ENCODE results near the gene SPEN. TPM values are rescaled to one million over a fixed set of nuclear protein-coding genes. Genes with fewer than 3 reads are reported as not detected.

Gene SPEN
- total and polyA plus RNA-seq, 9 of the 15 experiments (the other 6 are each of a cell fraction or from before 2014, with no cell fraction given): 5.7 to 87.5 (median 27.2) TPM

DNA sequence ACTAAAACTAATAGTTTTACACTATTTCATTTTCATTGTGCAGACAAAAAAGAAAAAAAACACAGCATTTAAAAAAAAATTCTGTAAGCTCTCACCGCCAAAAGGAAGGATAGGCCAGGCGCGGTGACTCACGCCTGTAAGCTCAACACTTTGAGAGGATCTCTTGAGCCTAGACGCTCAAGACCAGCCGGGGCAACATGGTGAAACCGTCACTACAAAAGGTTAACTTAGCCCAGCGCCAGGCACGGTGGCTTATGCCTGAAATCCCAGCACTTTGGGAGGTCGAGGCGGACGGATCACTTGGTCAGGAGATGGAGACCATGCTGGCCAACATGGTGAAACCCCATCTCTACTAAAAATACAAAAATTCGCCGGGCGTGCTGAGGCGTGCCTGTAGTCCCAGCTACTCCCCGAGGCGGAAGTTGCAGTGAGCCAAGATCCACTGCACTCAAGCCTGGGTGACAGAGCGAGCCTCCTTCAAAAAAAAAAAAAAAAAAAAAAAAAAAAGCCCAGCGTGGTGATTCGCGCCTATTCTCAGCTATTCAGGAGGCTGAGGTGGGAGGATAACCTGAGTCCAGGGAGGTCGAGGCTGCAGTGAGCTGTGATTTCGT is 14.3 kb upstream of the SPEN start (continued):
- TF ChIP-seq, protein P1, sequence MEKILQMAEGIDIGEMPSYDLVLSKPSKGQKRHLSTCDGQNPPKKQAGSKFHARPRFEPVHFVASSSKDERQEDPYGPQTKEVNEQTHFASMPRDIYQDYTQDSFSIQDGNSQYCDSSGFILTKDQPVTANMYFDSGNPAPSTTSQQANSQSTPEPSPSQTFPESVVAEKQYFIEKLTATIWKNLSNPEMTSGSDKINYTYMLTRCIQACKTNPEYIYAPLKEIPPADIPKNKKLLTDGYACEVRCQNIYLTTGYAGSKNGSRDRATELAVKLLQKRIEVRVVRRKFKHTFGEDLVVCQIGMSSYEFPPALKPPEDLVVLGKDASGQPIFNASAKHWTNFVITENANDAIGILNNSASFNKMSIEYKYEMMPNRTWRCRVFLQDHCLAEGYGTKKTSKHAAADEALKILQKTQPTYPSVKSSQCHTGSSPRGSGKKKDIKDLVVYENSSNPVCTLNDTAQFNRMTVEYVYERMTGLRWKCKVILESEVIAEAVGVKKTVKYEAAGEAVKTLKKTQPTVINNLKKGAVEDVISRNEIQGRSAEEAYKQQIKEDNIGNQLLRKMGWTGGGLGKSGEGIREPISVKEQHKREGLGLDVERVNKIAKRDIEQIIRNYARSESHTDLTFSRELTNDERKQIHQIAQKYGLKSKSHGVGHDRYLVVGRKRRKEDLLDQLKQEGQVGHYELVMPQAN (IDR thresholded peaks at IDR 0.05; ENCODE audit: borderline replicate concordance): peak; percentile 59
- TF ChIP-seq RFX5 (IDR thresholded peaks at IDR 0.05; ENCODE audit: low read depth, low read length) (no peak), CBX5 (IDR thresholded peaks at IDR 0.05; ENCODE audit: borderline replicate concordance, low read depth) (no peak), CREBBP (IDR thresholded peaks at IDR 0.05; ENCODE audit: low read depth, low read length) (no peak), HDAC3 (IDR thresholded peaks at IDR 0.05; ENCODE audit: borderline replicate concordance, partially characterized antibody) (no peak), L3MBTL2 (IDR thresholded peaks at IDR 0.05) (peak; percentile 55; the same call in 1 of the 2 replicates), MYC (IDR thresholded peaks at IDR 0.05; ENCODE audit: low read depth, low read length) (peak; percentile 66), MYC (CRISPR knock-in tag; IDR thresholded peaks at IDR 0.05; ENCODE audit: borderline replicate concordance, low read depth) (no peak), HMGN3 (IDR thresholded peaks at IDR 0.05; ENCODE audit: borderline replicate concordance, extremely low read depth, insufficient read length, low read depth, low read length) (no peak), ZFP30 (CRISPR knock-in tag; IDR thresholded peaks at IDR 0.05; ENCODE audit: borderline replicate concordance) (no peak), FOS (IDR thresholded peaks at IDR 0.05; ENCODE audit: extremely low read depth, insufficient read length) (no peak), ZNF507 (tag; conservative IDR thresholded peaks at IDR 0.05) (no peak), PML (IDR thresholded peaks at IDR 0.05; ENCODE audit: low read length) (no peak; the same call in 1 of the 2 replicates), GATAD2B (IDR thresholded peaks at IDR 0.05; ENCODE audit: borderline replicate concordance) (no peak), KLF1 (tag; IDR thresholded peaks at IDR 0.05) (no peak), NR3C1 (CRISPR knock-in tag; IDR thresholded peaks at IDR 0.05) (no peak), JUN (IDR thresholded peaks at IDR 0.05; ENCODE audit: borderline replicate concordance, low read depth, low read length) (peak; percentile 72), JUN (CRISPR knock-in tag; IDR thresholded peaks at IDR 0.05; ENCODE audit: borderline replicate concordance) (no peak), SMARCA5 (IDR thresholded peaks at IDR 0.05) (no peak; the same call in 1 of the 2 replicates), EWSR1 (IDR thresholded peaks at IDR 0.05; ENCODE audit: borderline replicate concordance, low read depth, partially characterized antibody) (no peak)
- TF ChIP-seq, protein P2, sequence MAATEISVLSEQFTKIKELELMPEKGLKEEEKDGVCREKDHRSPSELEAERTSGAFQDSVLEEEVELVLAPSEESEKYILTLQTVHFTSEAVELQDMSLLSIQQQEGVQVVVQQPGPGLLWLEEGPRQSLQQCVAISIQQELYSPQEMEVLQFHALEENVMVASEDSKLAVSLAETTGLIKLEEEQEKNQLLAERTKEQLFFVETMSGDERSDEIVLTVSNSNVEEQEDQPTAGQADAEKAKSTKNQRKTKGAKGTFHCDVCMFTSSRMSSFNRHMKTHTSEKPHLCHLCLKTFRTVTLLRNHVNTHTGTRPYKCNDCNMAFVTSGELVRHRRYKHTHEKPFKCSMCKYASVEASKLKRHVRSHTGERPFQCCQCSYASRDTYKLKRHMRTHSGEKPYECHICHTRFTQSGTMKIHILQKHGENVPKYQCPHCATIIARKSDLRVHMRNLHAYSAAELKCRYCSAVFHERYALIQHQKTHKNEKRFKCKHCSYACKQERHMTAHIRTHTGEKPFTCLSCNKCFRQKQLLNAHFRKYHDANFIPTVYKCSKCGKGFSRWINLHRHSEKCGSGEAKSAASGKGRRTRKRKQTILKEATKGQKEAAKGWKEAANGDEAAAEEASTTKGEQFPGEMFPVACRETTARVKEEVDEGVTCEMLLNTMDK (IDR thresholded peaks at IDR 0.05; ENCODE audit: borderline replicate concordance, insufficient read depth, low read depth, low read length, poor library complexity, severe bottlenecking): no peak
- TF ChIP-seq, protein P3, sequence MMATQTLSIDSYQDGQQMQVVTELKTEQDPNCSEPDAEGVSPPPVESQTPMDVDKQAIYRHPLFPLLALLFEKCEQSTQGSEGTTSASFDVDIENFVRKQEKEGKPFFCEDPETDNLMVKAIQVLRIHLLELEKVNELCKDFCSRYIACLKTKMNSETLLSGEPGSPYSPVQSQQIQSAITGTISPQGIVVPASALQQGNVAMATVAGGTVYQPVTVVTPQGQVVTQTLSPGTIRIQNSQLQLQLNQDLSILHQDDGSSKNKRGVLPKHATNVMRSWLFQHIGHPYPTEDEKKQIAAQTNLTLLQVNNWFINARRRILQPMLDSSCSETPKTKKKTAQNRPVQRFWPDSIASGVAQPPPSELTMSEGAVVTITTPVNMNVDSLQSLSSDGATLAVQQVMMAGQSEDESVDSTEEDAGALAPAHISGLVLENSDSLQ (IDR thresholded peaks at IDR 0.05): no peak
- TF ChIP-seq, protein P4, sequence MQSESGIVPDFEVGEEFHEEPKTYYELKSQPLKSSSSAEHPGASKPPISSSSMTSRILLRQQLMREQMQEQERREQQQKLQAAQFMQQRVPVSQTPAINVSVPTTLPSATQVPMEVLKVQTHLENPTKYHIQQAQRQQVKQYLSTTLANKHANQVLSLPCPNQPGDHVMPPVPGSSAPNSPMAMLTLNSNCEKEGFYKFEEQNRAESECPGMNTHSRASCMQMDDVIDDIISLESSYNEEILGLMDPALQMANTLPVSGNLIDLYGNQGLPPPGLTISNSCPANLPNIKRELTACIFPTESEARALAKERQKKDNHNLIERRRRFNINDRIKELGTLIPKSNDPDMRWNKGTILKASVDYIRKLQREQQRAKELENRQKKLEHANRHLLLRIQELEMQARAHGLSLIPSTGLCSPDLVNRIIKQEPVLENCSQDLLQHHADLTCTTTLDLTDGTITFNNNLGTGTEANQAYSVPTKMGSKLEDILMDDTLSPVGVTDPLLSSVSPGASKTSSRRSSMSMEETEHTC (IDR thresholded peaks at IDR 0.05): no peak

Data from K562 (cell line).